OCI-LY3 (cell line): Measurements from ENCODE around the gene AMFR.

ENCODE experiments used
- CTCF ChIP-seq: fragments of 200-600, 300-600 bp; sonication (generic); IDR thresholded peaks from 2 replicates; pipeline ENCODE4 v1.5.1; 2014; ENCODE audit warnings: antibody characterized with exemption, low read length, low read depth
- EZH2phosphoT487 ChIP-seq: fragments of 200-600 bp; shearing (Covaris generic); IDR thresholded peaks from 2 replicates; pipeline ENCODE4 v1.6.1; 2018; ENCODE audit warnings: antibody characterized with exemption, mixed run types, low read depth

GRCh38 chr16:56324406-56324805, 100.9 kb downstream of the AMFR start:
- TF ChIP-seq CTCF = no peak
- TF ChIP-seq EZH2phosphoT487 = no peak
